HCT116 (cell line): ENCODE results near the gene LHX2. TPM values are rescaled to one million over a fixed set of nuclear protein-coding genes. Genes with fewer than 3 reads are reported as not detected.

Experiments
- ATAC-seq: fragments of 200-7000 bp; cut with Tn5 transposase; 2 replicates; pipeline ENCODE4 v1.9.1; 2020; ENCODE audit warnings: mild to moderate bottlenecking, moderate library complexity
- BruUV-seq: library from RNA; stranded (reverse); fragments of 400-500 nt; replicated peaks from 2 replicates; lab custom pipeline; 2021; lab: Mats Ljungman, UMichigan
- CTCF ChIA-PET: fragments of 300-600 bp; sonication (Branson Sonifier 250); formaldehyde crosslinking; loops from one replicate; lab custom pipeline; 2021; ENCODE audit warnings: antibody characterized with exemption; lab: Charles Lee
- POLR2A ChIA-PET: fragments of 300-600, 350-600 bp; sonication (Branson Sonifier 250); formaldehyde crosslinking; loops from one replicate; lab custom pipeline; 2021; ENCODE audit warnings: antibody characterized with exemption; lab: Charles Lee
- RAD21 ChIA-PET, 2 experiments: fragments of 300-600 bp; sonication (Branson Sonifier 250); formaldehyde crosslinking; loops; one replicate each; lab custom pipeline; 2023; ENCODE audit warnings: low total read pairs in 2 of 2; ENCODE audit not compliant: uncharacterized antibody in 2 of 2, unreplicated experiment in 2 of 2, low non-redundant PET in 1 of 2; lab: Charles Lee
- DNase-seq: peaks from one replicate; pipeline ENCODE4 v3.0.0-alpha.2; 2010; ENCODE audit warnings: low read depth, low spot score
- H2AFZ ChIP-seq: fragments of 200-600 bp; shearing (Covaris generic), sonication (generic); 2 replicates; pipeline ENCODE4 v1.6.1; 2017; ENCODE audit warnings: low read depth, mixed run types, mixed read lengths, antibody characterized with exemption, low read length; ENCODE audit not compliant: poor library complexity, severe bottlenecking
- H3K27ac ChIP-seq: 2 replicates; pipeline ENCODE4 v1.5.1; 2012; ENCODE audit warnings: low read depth, low read length
- H3K27me3 ChIP-seq: fragments of 200-600 bp; sonication (generic); 2 replicates; pipeline ENCODE4 v1.6.1; 2016; ENCODE audit warnings: mixed run types, low read length, mixed read lengths; ENCODE audit not compliant: insufficient read depth
- H3K36me3 ChIP-seq, 2 experiments: fragments of 200-500 bp in 1 of 2; fragments of 200-600 bp in 1 of 2; sonication (Bioruptor generic) in 1 of 2; sonication (generic) in 1 of 2; 2 replicates each; pipeline versions ENCODE4 v1.5.1 to v1.6.1; 2014 to 2016; ENCODE audit warnings: low read length in 2 of 2, inconsistent platforms in 1 of 2, mixed read lengths in 1 of 2, mixed run types in 1 of 2; ENCODE audit not compliant: insufficient read depth in 2 of 2, control insufficient read depth in 1 of 2
- H3K4me1 ChIP-seq, 2 experiments: fragments of 200-600 bp in 1 of 2; sonication (generic) in 1 of 2; 2 replicates each; pipeline versions ENCODE4 v1.5.1 to v1.6.1; 2012 to 2017; ENCODE audit warnings: low read length in 2 of 2, inconsistent platforms in 1 of 2, mild to moderate bottlenecking in 1 of 2, mixed read lengths in 1 of 2, mixed run types in 1 of 2, moderate library complexity in 1 of 2; ENCODE audit not compliant: insufficient read depth in 2 of 2, control insufficient read depth in 1 of 2
- H3K4me2 ChIP-seq: fragments of 200-600 bp; sonication (generic); 2 replicates; pipeline ENCODE4 v1.6.1; 2017; ENCODE audit warnings: mixed run types, low read length, mixed read lengths
- H3K4me3 ChIP-seq, 2 experiments: fragments of 200-600 bp in 1 of 2; sonication (generic) in 1 of 2; replicated peaks in 1 of 2; 2 replicates each; pipeline ENCODE4 v1.5.1; 2011 to 2016; ENCODE audit warnings: low read length in 2 of 2, control low read depth in 1 of 2, low read depth in 1 of 2, mild to moderate bottlenecking in 1 of 2, mixed read lengths in 1 of 2, mixed run types in 1 of 2
- H3K79me2 ChIP-seq: fragments of 200-600 bp; sonication (generic); 2 replicates; pipeline ENCODE4 v1.6.1; 2017; ENCODE audit warnings: mild to moderate bottlenecking, mixed run types, low read length, moderate library complexity, mixed read lengths; ENCODE audit not compliant: insufficient read depth
- H3K9ac ChIP-seq: fragments of 200-600 bp; sonication (generic); 2 replicates; pipeline ENCODE4 v1.6.1; 2016; ENCODE audit warnings: low read length, mixed read lengths
- H3K9me2 ChIP-seq: fragments of 200-600 bp; sonication (generic), shearing (Covaris generic); 2 replicates; pipeline ENCODE4 v1.6.1; 2017; ENCODE audit warnings: mixed run types, mild to moderate bottlenecking, moderate library complexity; ENCODE audit not compliant: insufficient read depth
- H3K9me3 ChIP-seq, 2 experiments: fragments of 200-500 bp in 1 of 2; fragments of 200-600 bp in 1 of 2; sonication (Bioruptor generic) in 1 of 2; sonication (generic) in 1 of 2; 2 replicates each; pipeline ENCODE4 v1.6.1; 2014 to 2017; ENCODE audit warnings: low read length in 2 of 2, mixed read lengths in 2 of 2, inconsistent platforms in 1 of 2, low read depth in 1 of 2, mild to moderate bottlenecking in 1 of 2, mixed run types in 1 of 2, moderate library complexity in 1 of 2; ENCODE audit not compliant: control insufficient read depth in 1 of 2, insufficient read depth in 1 of 2
- H4K20me1 ChIP-seq: fragments of 200-600 bp; sonication (generic), shearing (Covaris generic); 2 replicates; pipeline ENCODE4 v1.6.1; 2017; ENCODE audit warnings: mixed run types, mild to moderate bottlenecking, moderate library complexity; ENCODE audit not compliant: insufficient read depth
- CBX3 ChIP-seq: IDR thresholded peaks from 2 replicates; pipeline ENCODE4 v1.6.1; 2012; ENCODE audit warnings: low read depth
- EGR1 ChIP-seq: IDR thresholded peaks from 2 replicates; pipeline ENCODE4 v1.6.1; 2012; ENCODE audit warnings: low read depth
- EZH2phosphoT487 ChIP-seq: fragments of 200-600 bp; IDR thresholded peaks from 2 replicates; pipeline ENCODE4 v1.6.1; 2018; ENCODE audit warnings: antibody characterized with exemption, borderline replicate concordance
- POLR2A ChIP-seq: IDR thresholded peaks from 2 replicates; pipeline ENCODE4 v1.7.0; 2011; ENCODE audit warnings: borderline replicate concordance; ENCODE audit not compliant: insufficient read depth, insufficient read length; ENCODE audit errors: extremely low read depth
- POLR2AphosphoS5 ChIP-seq: IDR thresholded peaks from 2 replicates; pipeline ENCODE4 v1.6.1; 2011; ENCODE audit warnings: mild to moderate bottlenecking, low read depth, low read length, moderate library complexity
- YY1 ChIP-seq: IDR thresholded peaks from 2 replicates; pipeline ENCODE4 v1.6.1; 2011; ENCODE audit warnings: low read length, low read depth, moderate library complexity, mild to moderate bottlenecking; ENCODE audit not compliant: insufficient replicate concordance; ENCODE audit errors: extremely low read depth
- intact Hi-C: fragments of 100-400 bp; cut with micrococcal nuclease; formaldehyde crosslinking; loops from 2 replicates; pipeline ENCODE4 v1.10.0; 2022
- total RNA-seq: library from RNA; stranded (reverse); gene quantifications from one replicate; pipeline ENCODE4 v1.2.1, GENCODE V29; 2021; ENCODE audit not compliant: unreplicated experiment
- TF ChIP-seq, protein P1 (sequence below): IDR thresholded peaks from 2 replicates; pipeline ENCODE4 v1.6.1; 2012
- TF ChIP-seq, protein P2 (sequence below): IDR thresholded peaks from 2 replicates; pipeline ENCODE4 v1.6.1; 2012
- TF ChIP-seq, protein P3 (sequence below): IDR thresholded peaks from 2 replicates; pipeline ENCODE4 v1.6.1; 2011; ENCODE audit warnings: mild to moderate bottlenecking, low read length, moderate library complexity; ENCODE audit not compliant: insufficient replicate concordance; ENCODE audit errors: extremely low read depth
- TF ChIP-seq, protein P4 (sequence below), 3 experiments: fragments of 200-600 bp in 1 of 3; sonication (generic) in 1 of 3; IDR thresholded peaks in 2 of 3; conservative IDR thresholded peaks in 1 of 3; 2 replicates each; pipeline ENCODE4 v1.5.1; 2012 to 2017; ENCODE audit warnings: low read depth in 2 of 3, low read length in 2 of 3, antibody characterized with exemption in 1 of 3, borderline replicate concordance in 1 of 3, control low read depth in 1 of 3, mild to moderate bottlenecking in 1 of 3, mixed read lengths in 1 of 3, mixed run types in 1 of 3, moderate library complexity in 1 of 3; ENCODE audit not compliant: insufficient read depth in 1 of 3

The LHX2 gene
- total RNA-seq, 1 experiment from 2014 or later = 10.2 TPM

DNA sequence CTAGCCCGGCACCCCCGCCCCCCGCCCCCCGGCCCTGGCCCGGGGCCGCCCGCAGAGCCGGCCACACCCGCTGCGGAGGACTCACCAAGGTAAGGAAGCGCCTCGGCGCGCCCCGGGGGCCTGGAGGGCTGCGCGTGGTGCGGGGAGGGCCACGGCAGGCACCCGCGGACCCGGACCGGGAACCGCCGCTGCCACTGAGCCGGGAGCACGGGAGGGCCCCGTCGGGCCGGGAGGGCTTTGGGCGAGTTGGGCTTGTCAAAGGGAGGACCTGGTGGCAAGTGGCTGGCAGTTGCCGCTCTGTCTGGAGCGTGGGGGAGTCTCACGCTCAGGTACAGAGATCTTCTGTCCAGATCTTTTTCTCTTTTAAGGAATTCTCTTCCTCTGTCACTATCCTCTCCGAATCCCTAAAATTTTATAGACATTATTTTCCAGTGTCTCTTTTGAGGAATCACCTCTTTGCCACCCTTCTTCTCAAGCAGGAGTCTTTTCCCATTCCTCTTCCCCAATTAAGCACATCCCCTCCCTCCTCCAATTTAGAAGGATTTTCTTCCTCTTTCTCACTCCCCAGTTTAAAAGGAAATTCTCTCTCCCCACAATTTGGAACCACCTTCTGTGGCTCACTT lies 11.3 kb upstream of the LHX2 start:
- ChIA-PET CTCF (no interaction called here), RAD21 (no interaction called here), POLR2A (no interaction called here)
- no peaks in the 10 kb centered on the region for H4K20me1 ChIP-seq
- ATAC-seq = peak; percentile 58
- intact Hi-C loops = no loop called here
- peak overlapping the region in 1 of 2 experiments; percentile 24; a peak in 1 of 4 replicates for H3K4me3 ChIP-seq
- no peaks in the 10 kb centered on the region for H3K79me2 ChIP-seq
- no peaks in the 10 kb centered on the region for H3K9me2 ChIP-seq
- BruUV-seq = no TSS peak
- no peak overlapping the region for H3K9ac ChIP-seq
- DNase-seq = no peak
- no peaks in the 10 kb centered on the region for H3K9me3 ChIP-seq
- TF ChIP-seq, protein P1, sequence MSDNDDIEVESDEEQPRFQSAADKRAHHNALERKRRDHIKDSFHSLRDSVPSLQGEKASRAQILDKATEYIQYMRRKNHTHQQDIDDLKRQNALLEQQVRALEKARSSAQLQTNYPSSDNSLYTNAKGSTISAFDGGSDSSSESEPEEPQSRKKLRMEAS = no peak
- TF ChIP-seq CBX3 (no peak), POLR2A (no peak), EGR1 (no peak), POLR2AphosphoS5 (no peak), EZH2phosphoT487 (no peak), YY1 (no peak)
- TF ChIP-seq, protein P2, sequence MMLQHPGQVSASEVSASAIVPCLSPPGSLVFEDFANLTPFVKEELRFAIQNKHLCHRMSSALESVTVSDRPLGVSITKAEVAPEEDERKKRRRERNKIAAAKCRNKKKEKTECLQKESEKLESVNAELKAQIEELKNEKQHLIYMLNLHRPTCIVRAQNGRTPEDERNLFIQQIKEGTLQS = no peak
- TF ChIP-seq, protein P3, sequence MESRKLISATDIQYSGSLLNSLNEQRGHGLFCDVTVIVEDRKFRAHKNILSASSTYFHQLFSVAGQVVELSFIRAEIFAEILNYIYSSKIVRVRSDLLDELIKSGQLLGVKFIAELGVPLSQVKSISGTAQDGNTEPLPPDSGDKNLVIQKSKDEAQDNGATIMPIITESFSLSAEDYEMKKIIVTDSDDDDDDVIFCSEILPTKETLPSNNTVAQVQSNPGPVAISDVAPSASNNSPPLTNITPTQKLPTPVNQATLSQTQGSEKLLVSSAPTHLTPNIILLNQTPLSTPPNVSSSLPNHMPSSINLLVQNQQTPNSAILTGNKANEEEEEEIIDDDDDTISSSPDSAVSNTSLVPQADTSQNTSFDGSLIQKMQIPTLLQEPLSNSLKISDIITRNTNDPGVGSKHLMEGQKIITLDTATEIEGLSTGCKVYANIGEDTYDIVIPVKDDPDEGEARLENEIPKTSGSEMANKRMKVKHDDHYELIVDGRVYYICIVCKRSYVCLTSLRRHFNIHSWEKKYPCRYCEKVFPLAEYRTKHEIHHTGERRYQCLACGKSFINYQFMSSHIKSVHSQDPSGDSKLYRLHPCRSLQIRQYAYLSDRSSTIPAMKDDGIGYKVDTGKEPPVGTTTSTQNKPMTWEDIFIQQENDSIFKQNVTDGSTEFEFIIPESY = no peak
- TF ChIP-seq, protein P4, sequence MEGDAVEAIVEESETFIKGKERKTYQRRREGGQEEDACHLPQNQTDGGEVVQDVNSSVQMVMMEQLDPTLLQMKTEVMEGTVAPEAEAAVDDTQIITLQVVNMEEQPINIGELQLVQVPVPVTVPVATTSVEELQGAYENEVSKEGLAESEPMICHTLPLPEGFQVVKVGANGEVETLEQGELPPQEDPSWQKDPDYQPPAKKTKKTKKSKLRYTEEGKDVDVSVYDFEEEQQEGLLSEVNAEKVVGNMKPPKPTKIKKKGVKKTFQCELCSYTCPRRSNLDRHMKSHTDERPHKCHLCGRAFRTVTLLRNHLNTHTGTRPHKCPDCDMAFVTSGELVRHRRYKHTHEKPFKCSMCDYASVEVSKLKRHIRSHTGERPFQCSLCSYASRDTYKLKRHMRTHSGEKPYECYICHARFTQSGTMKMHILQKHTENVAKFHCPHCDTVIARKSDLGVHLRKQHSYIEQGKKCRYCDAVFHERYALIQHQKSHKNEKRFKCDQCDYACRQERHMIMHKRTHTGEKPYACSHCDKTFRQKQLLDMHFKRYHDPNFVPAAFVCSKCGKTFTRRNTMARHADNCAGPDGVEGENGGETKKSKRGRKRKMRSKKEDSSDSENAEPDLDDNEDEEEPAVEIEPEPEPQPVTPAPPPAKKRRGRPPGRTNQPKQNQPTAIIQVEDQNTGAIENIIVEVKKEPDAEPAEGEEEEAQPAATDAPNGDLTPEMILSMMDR (IDR thresholded peaks at IDR 0.05 in 2 of 3, conservative IDR thresholded peaks at IDR 0.05 in 1 of 3; ENCODE audit: borderline replicate concordance in 1 of 3, insufficient read depth in 1 of 3, low read depth in 2 of 3, low read length in 2 of 3) = no peak
- peaks cover 63% of the 10 kb centered on the region for H3K27me3 ChIP-seq
- H3K36me3 ChIP-seq = no peaks in the 10 kb centered on the region
- peaks cover 0 to 3% of the 10 kb centered on the region in 2 experiments; a peak in 1 of 4 replicates for H3K4me1 ChIP-seq
- H2AFZ ChIP-seq = no peak overlapping the region
- H3K27ac ChIP-seq = no peak overlapping the region
- peak overlapping the region; percentile 58 for H3K4me2 ChIP-seq
